ENCODE measurements around the gene JUNB. TPM values are rescaled to one million over a fixed set of nuclear protein-coding genes. Genes with fewer than 3 reads are reported as not detected.

The JUNB gene
- total and polyA plus RNA-seq, 2 of the 13 experiments (the other 11 are each of a cell fraction or from before 2014, with no cell fraction given), result 7.7 to 8.2 TPM

DNA sequence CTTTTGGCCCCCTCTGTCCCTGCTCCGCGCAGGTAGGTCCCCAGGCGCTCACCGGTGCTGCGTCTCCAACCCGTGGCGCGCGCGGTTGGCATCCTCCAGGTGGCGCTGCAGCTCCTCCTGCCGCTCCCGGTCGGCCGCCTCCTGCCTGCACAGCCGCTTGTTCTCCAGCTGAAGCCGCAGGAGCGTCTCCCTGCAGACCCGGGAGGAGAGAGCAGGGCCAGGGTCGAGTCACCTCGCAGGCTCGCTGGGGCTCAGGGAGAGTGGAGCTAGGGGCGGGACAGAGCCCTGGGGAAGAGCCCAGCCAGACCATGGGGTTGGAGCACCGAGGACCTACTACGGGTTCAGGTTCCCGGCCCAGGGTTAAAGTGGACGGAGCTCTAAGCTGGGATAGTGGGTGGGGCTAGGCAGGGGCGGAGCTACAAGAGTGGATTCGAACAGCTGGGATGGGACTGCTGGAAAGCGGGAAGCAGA lies 25.2 kb upstream of the JUNB start (continued):
- TF ChIP-seq, protein P1, sequence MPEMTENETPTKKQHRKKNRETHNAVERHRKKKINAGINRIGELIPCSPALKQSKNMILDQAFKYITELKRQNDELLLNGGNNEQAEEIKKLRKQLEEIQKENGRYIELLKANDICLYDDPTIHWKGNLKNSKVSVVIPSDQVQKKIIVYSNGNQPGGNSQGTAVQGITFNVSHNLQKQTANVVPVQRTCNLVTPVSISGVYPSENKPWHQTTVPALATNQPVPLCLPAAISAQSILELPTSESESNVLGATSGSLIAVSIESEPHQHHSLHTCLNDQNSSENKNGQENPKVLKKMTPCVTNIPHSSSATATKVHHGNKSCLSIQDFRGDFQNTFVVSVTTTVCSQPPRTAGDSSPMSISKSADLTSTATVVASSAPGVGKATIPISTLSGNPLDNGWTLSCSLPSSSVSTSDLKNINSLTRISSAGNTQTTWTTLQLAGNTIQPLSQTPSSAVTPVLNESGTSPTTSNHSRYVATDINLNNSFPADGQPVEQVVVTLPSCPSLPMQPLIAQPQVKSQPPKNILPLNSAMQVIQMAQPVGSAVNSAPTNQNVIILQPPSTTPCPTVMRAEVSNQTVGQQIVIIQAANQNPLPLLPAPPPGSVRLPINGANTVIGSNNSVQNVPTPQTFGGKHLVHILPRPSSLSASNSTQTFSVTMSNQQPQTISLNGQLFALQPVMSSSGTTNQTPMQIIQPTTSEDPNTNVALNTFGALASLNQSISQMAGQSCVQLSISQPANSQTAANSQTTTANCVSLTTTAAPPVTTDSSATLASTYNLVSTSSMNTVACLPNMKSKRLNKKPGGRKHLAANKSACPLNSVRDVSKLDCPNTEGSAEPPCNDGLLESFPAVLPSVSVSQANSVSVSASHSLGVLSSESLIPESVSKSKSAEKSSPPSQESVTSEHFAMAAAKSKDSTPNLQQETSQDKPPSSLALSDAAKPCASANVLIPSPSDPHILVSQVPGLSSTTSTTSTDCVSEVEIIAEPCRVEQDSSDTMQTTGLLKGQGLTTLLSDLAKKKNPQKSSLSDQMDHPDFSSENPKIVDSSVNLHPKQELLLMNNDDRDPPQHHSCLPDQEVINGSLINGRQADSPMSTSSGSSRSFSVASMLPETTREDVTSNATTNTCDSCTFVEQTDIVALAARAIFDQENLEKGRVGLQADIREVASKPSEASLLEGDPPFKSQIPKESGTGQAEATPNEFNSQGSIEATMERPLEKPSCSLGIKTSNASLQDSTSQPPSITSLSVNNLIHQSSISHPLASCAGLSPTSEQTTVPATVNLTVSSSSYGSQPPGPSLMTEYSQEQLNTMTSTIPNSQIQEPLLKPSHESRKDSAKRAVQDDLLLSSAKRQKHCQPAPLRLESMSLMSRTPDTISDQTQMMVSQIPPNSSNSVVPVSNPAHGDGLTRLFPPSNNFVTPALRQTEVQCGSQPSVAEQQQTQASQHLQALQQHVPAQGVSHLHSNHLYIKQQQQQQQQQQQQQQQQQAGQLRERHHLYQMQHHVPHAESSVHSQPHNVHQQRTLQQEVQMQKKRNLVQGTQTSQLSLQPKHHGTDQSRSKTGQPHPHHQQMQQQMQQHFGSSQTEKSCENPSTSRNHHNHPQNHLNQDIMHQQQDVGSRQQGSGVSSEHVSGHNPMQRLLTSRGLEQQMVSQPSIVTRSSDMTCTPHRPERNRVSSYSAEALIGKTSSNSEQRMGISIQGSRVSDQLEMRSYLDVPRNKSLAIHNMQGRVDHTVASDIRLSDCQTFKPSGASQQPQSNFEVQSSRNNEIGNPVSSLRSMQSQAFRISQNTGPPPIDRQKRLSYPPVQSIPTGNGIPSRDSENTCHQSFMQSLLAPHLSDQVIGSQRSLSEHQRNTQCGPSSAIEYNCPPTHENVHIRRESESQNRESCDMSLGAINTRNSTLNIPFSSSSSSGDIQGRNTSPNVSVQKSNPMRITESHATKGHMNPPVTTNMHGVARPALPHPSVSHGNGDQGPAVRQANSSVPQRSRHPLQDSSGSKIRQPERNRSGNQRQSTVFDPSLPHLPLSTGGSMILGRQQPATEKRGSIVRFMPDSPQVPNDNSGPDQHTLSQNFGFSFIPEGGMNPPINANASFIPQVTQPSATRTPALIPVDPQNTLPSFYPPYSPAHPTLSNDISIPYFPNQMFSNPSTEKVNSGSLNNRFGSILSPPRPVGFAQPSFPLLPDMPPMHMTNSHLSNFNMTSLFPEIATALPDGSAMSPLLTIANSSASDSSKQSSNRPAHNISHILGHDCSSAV (CRISPR knock-in tag; IDR thresholded peaks at IDR 0.05; ENCODE audit: borderline replicate concordance), result no peak
- TF ChIP-seq ZMYM4 (CRISPR knock-in tag; IDR thresholded peaks at IDR 0.05) (no peak), MEIS1 (CRISPR knock-in tag; IDR thresholded peaks at IDR 0.05; ENCODE audit: borderline replicate concordance) (peak; percentile 67; the same call in 1 of the 2 replicates), ZNF382 (CRISPR knock-in tag; IDR thresholded peaks at IDR 0.05; ENCODE audit: borderline replicate concordance) (no peak), MYNN (CRISPR knock-in tag; IDR thresholded peaks at IDR 0.05; ENCODE audit: low read depth) (no peak), ZFY (CRISPR knock-in tag; IDR thresholded peaks at IDR 0.05) (peak; percentile 26; the same call in 1 of the 2 replicates), ZNF543 (CRISPR knock-in tag; IDR thresholded peaks at IDR 0.05) (no peak), ETV6 (CRISPR knock-in tag; conservative IDR thresholded peaks at IDR 0.05) (peak; percentile 68; the same call in 1 of the 2 replicates), CENPX (CRISPR knock-in tag; IDR thresholded peaks at IDR 0.05) (no peak), PCBP1 (IDR thresholded peaks at IDR 0.05; ENCODE audit: borderline replicate concordance, low read depth, low read length) (no peak), ZNF850 (CRISPR knock-in tag; conservative IDR thresholded peaks at IDR 0.05) (no peak), ZNF556 (CRISPR knock-in tag; IDR thresholded peaks at IDR 0.05; ENCODE audit: borderline replicate concordance) (peak; percentile 63; the same call in 1 of the 2 replicates), ZNF451 (CRISPR knock-in tag; IDR thresholded peaks at IDR 0.05) (no peak), HDAC2 (CRISPR knock-in tag; IDR thresholded peaks at IDR 0.05) (peak; percentile 49; the same call in 1 of the 2 replicates)
- TF ChIP-seq, protein P2, sequence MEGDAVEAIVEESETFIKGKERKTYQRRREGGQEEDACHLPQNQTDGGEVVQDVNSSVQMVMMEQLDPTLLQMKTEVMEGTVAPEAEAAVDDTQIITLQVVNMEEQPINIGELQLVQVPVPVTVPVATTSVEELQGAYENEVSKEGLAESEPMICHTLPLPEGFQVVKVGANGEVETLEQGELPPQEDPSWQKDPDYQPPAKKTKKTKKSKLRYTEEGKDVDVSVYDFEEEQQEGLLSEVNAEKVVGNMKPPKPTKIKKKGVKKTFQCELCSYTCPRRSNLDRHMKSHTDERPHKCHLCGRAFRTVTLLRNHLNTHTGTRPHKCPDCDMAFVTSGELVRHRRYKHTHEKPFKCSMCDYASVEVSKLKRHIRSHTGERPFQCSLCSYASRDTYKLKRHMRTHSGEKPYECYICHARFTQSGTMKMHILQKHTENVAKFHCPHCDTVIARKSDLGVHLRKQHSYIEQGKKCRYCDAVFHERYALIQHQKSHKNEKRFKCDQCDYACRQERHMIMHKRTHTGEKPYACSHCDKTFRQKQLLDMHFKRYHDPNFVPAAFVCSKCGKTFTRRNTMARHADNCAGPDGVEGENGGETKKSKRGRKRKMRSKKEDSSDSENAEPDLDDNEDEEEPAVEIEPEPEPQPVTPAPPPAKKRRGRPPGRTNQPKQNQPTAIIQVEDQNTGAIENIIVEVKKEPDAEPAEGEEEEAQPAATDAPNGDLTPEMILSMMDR (CRISPR knock-in tag; IDR thresholded peaks at IDR 0.05), result peak; percentile 99
- TF ChIP-seq, protein P3, sequence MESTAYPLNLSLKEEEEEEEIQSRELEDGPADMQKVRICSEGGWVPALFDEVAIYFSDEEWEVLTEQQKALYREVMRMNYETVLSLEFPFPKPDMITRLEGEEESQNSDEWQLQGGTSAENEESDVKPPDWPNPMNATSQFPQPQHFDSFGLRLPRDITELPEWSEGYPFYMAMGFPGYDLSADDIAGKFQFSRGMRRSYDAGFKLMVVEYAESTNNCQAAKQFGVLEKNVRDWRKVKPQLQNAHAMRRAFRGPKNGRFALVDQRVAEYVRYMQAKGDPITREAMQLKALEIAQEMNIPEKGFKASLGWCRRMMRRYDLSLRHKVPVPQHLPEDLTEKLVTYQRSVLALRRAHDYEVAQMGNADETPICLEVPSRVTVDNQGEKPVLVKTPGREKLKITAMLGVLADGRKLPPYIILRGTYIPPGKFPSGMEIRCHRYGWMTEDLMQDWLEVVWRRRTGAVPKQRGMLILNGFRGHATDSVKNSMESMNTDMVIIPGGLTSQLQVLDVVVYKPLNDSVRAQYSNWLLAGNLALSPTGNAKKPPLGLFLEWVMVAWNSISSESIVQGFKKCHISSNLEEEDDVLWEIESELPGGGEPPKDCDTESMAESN (CRISPR knock-in tag; conservative IDR thresholded peaks at IDR 0.05), result no peak

Data from HepG2 (cell line).